ENCODE measurements around the gene PTPRG. TPM values are rescaled to one million over a fixed set of nuclear protein-coding genes. Genes with fewer than 3 reads are reported as not detected.

The PTPRG gene
- total and polyA plus RNA-seq, 2 experiments from 2014 or later = 8.5 to 34.9 TPM

GRCh38 chr3:61985020-61985419, 423.6 kb downstream of the PTPRG start:
- no peaks in the 10 kb centered on the region for H3K9me2 ChIP-seq (replicated peaks; ENCODE audit: insufficient read depth)
- WGBS (ENCODE audit: low lambda C conversion rate, missing lambda C conversion rate) = 71% methylated on average over 3 of the region's 3 CpGs
- no peaks in the 10 kb centered on the region for H3K27me3 ChIP-seq
- no peak overlapping the region for H2AFZ ChIP-seq
- no peaks in the 10 kb centered on the region for H3K79me2 ChIP-seq
- H3K4me2 ChIP-seq = no peak overlapping the region
- H3K4me1 ChIP-seq (ENCODE audit: insufficient read depth) = no peaks in the 10 kb centered on the region
- no peaks in the 10 kb centered on the region for H3K9me3 ChIP-seq (ENCODE audit: low read depth)
- TF ChIP-seq EZH2 (IDR thresholded peaks at IDR 0.05; ENCODE audit: borderline replicate concordance) = no peak
- TF ChIP-seq EZH2phosphoT487 (IDR thresholded peaks at IDR 0.05; ENCODE audit: low read depth, severe bottlenecking, unreplicated experiment) = no peak
- TF ChIP-seq CTCF (IDR thresholded peaks at IDR 0.05; ENCODE audit: poor library complexity) = no peak
- H4K20me1 ChIP-seq (ENCODE audit: insufficient read depth, poor library complexity, severe bottlenecking) = no peaks in the 10 kb centered on the region
- no peak overlapping the region for H3K27ac ChIP-seq
- no peak for DNase-seq (ENCODE audit: low spot score)
- no peak overlapping the region for H3K4me3 ChIP-seq
- H3K36me3 ChIP-seq (replicated peaks; ENCODE audit: insufficient read depth, low read depth) = no peaks in the 10 kb centered on the region

- Histone ChIP-seq H3K4me2 (no peak overlapping the region), H3K4me1 (ENCODE audit: insufficient read depth) (no peaks in the 10 kb centered on the region), H3K4me3 (no peak overlapping the region), H3K79me2 (no peaks in the 10 kb centered on the region), H3K27ac (no peak overlapping the region), H3K9me2 (replicated peaks; ENCODE audit: insufficient read depth) (no peaks in the 10 kb centered on the region), H2AFZ (no peak overlapping the region), H4K20me1 (ENCODE audit: insufficient read depth, poor library complexity, severe bottlenecking) (no peaks in the 10 kb centered on the region), H3K9me3 (ENCODE audit: low read depth) (no peaks in the 10 kb centered on the region), H3K27me3 (no peaks in the 10 kb centered on the region), H3K36me3 (replicated peaks; ENCODE audit: insufficient read depth, low read depth) (no peaks in the 10 kb centered on the region)
- no peak for TF ChIP-seq CTCF (IDR thresholded peaks at IDR 0.05; ENCODE audit: poor library complexity)
- TF ChIP-seq EZH2phosphoT487 (IDR thresholded peaks at IDR 0.05; ENCODE audit: low read depth, severe bottlenecking, unreplicated experiment) = no peak
- TF ChIP-seq EZH2 (IDR thresholded peaks at IDR 0.05; ENCODE audit: borderline replicate concordance) = no peak
- DNase-seq (ENCODE audit: low spot score) = no peak
- WGBS (ENCODE audit: low lambda C conversion rate, missing lambda C conversion rate) = 89% methylated on average over 3 of the region's 3 CpGs
These were observed 425.1 kb downstream of the PTPRG start for GRCh38 chr3:61986473-61986872.

GRCh38 chr3:61989681-61990080, 428.3 kb downstream of the PTPRG start:
- no peaks in the 10 kb centered on the region for H3K79me2 ChIP-seq
- no peaks in the 10 kb centered on the region for H4K20me1 ChIP-seq (ENCODE audit: insufficient read depth, poor library complexity, severe bottlenecking)
- no peaks in the 10 kb centered on the region for H3K4me1 ChIP-seq (ENCODE audit: insufficient read depth)
- no peak for DNase-seq (ENCODE audit: low spot score)
- no peaks in the 10 kb centered on the region for H3K36me3 ChIP-seq (replicated peaks; ENCODE audit: insufficient read depth, low read depth)
- no peaks in the 10 kb centered on the region for H3K9me2 ChIP-seq (replicated peaks; ENCODE audit: insufficient read depth)
- no peak overlapping the region for H3K4me3 ChIP-seq
- H3K4me2 ChIP-seq = no peak overlapping the region
- H2AFZ ChIP-seq = no peak overlapping the region
- no peaks in the 10 kb centered on the region for H3K27me3 ChIP-seq
- TF ChIP-seq CTCF (IDR thresholded peaks at IDR 0.05; ENCODE audit: poor library complexity) (no peak), EZH2phosphoT487 (IDR thresholded peaks at IDR 0.05; ENCODE audit: low read depth, severe bottlenecking, unreplicated experiment) (no peak), EZH2 (IDR thresholded peaks at IDR 0.05; ENCODE audit: borderline replicate concordance) (no peak)
- H3K9me3 ChIP-seq (ENCODE audit: low read depth) = no peaks in the 10 kb centered on the region
- WGBS (ENCODE audit: low lambda C conversion rate, missing lambda C conversion rate) = 88% methylated on average over 4 of the region's 4 CpGs
- H3K27ac ChIP-seq = no peak overlapping the region
